WTC11 (cell line): ENCODE results near the gene PTGFR. TPM values are rescaled to one million over a fixed set of nuclear protein-coding genes. Genes with fewer than 3 reads are reported as not detected.

ENCODE experiments used
- ATAC-seq: fragments of 200-7000 bp; cut with Tn5 transposase; 2 replicates; pipeline ENCODE4 v1.10.0; 2021; ENCODE audit warnings: mild to moderate bottlenecking, moderate library complexity
- CTCF ChIA-PET: fragments of 300-600 bp; sonication (Branson Sonifier 250); formaldehyde crosslinking; loops from one replicate; lab custom pipeline; 2021; ENCODE audit warnings: antibody characterized with exemption; lab: Charles Lee
- POLR2A ChIA-PET: fragments of 350-600 bp; sonication (Branson Sonifier 250); formaldehyde crosslinking; loops from one replicate; lab custom pipeline; 2021; ENCODE audit warnings: antibody characterized with exemption; lab: Charles Lee
- DNase-seq: peaks from one replicate; pipeline ENCODE4 v3.0.0; 2021; ENCODE audit warnings: low spot score
- H3K27ac Mint-ChIP-seq: 2 replicates; pipeline ENCODE4 v1.8.0; 2021; ENCODE audit warnings: mixed read lengths
- H3K27me3 Mint-ChIP-seq: 2 replicates; pipeline ENCODE4 v1.8.0; 2021; ENCODE audit warnings: low read depth, mild to moderate bottlenecking, moderate library complexity, mixed read lengths
- H3K36me3 Mint-ChIP-seq: 2 replicates; pipeline ENCODE4 v1.8.0; 2021; ENCODE audit warnings: mixed read lengths
- H3K4me1 Mint-ChIP-seq: 2 replicates; pipeline ENCODE4 v1.8.0; 2022; ENCODE audit warnings: mixed read lengths
- H3K4me3 Mint-ChIP-seq: 2 replicates; pipeline ENCODE4 v1.8.0; 2021; ENCODE audit warnings: mild to moderate bottlenecking, moderate library complexity, mixed read lengths
- H3K9me3 Mint-ChIP-seq: 2 replicates; pipeline ENCODE4 v1.8.0; 2021; ENCODE audit warnings: mixed read lengths
- AR ChIP-seq: fragments of 250-450 bp; sonication (Bioruptor Pico); IDR thresholded peaks from 2 replicates; pipeline ENCODE4 v1.9.0; 2021; ENCODE audit warnings: mild to moderate bottlenecking
- ATF3 ChIP-seq: sonication (generic); formaldehyde crosslinking; conservative IDR thresholded peaks from 2 replicates; pipeline ENCODE4 v1.8.1; 2022; ENCODE audit warnings: mild to moderate bottlenecking, missing genetic modification reagents
- CREB1 ChIP-seq: sonication (generic); formaldehyde crosslinking; IDR thresholded peaks from 2 replicates; pipeline ENCODE4 v1.8.0; 2023; ENCODE audit warnings: mild to moderate bottlenecking, missing genetic modification reagents
- E2F5 ChIP-seq: sonication (generic); formaldehyde crosslinking; IDR thresholded peaks from 2 replicates; pipeline ENCODE4 v1.8.1; 2022; ENCODE audit warnings: mild to moderate bottlenecking, moderate library complexity, missing genetic modification reagents
- ETV6 ChIP-seq: sonication (generic); formaldehyde crosslinking; IDR thresholded peaks from 2 replicates; pipeline ENCODE4 v1.8.1; 2022; ENCODE audit warnings: mild to moderate bottlenecking, missing genetic modification reagents
- FOXJ3 ChIP-seq: sonication (generic); formaldehyde crosslinking; IDR thresholded peaks from 2 replicates; pipeline ENCODE4 v1.9.0; 2021; ENCODE audit warnings: missing genetic modification reagents, mild to moderate bottlenecking, borderline replicate concordance
- FOXP4 ChIP-seq: sonication (generic); formaldehyde crosslinking; IDR thresholded peaks from 2 replicates; pipeline ENCODE4 v1.8.0; 2022; ENCODE audit warnings: mild to moderate bottlenecking, missing genetic modification reagents
- GABPB1 ChIP-seq: sonication (generic); formaldehyde crosslinking; IDR thresholded peaks from 2 replicates; pipeline ENCODE4 v1.8.1; 2023; ENCODE audit warnings: mild to moderate bottlenecking, missing genetic modification reagents
- GTF2I ChIP-seq: fragments of 250-450 bp; sonication (Bioruptor Pico); conservative IDR thresholded peaks from 2 replicates; pipeline ENCODE4 v1.4.0; 2021; ENCODE audit warnings: mild to moderate bottlenecking
- JAZF1 ChIP-seq: fragments of 250-450 bp; sonication (Bioruptor Pico); IDR thresholded peaks from 2 replicates; pipeline ENCODE4 v1.9.0; 2021; ENCODE audit warnings: moderate library complexity, mild to moderate bottlenecking, inconsistent platforms
- MXD4 ChIP-seq: fragments of 250-450 bp; sonication (Bioruptor Pico); IDR thresholded peaks from 2 replicates; pipeline ENCODE4 v1.8.0; 2021; ENCODE audit warnings: mild to moderate bottlenecking, moderate library complexity, borderline replicate concordance
- NFATC4 ChIP-seq: fragments of 250-450 bp; sonication (Bioruptor Pico); IDR thresholded peaks from 2 replicates; pipeline ENCODE4 v1.9.0; 2021; ENCODE audit warnings: mild to moderate bottlenecking
- NFYB ChIP-seq: sonication (generic); formaldehyde crosslinking; conservative IDR thresholded peaks from 2 replicates; pipeline ENCODE4 v1.8.0; 2022; ENCODE audit warnings: low read depth, missing genetic modification reagents
- OVOL2 ChIP-seq: fragments of 250-450 bp; sonication (Bioruptor Pico); IDR thresholded peaks from 2 replicates; pipeline ENCODE4 v1.9.0; 2021; ENCODE audit warnings: mild to moderate bottlenecking, borderline replicate concordance
- PRDM15 ChIP-seq: sonication (generic); formaldehyde crosslinking; IDR thresholded peaks from 2 replicates; pipeline ENCODE4 v1.8.0; 2022; ENCODE audit warnings: missing genetic modification reagents
- SMAD4 ChIP-seq: sonication (generic); formaldehyde crosslinking; IDR thresholded peaks from 2 replicates; pipeline ENCODE4 v1.8.0; 2022; ENCODE audit warnings: mild to moderate bottlenecking, missing genetic modification reagents
- SP1 ChIP-seq: sonication (generic); formaldehyde crosslinking; conservative IDR thresholded peaks from 2 replicates; pipeline ENCODE4 v1.8.1; 2022; ENCODE audit warnings: missing genetic modification reagents
- STAT6 ChIP-seq: sonication (generic); formaldehyde crosslinking; conservative IDR thresholded peaks from 2 replicates; pipeline ENCODE4 v1.8.1; 2023; ENCODE audit warnings: mild to moderate bottlenecking, low read depth, missing genetic modification reagents, moderate library complexity
- USF2 ChIP-seq: sonication (generic); formaldehyde crosslinking; IDR thresholded peaks from 2 replicates; pipeline ENCODE4 v1.8.1; 2023; ENCODE audit warnings: mild to moderate bottlenecking, missing genetic modification reagents, moderate library complexity
- ZNF671 ChIP-seq: fragments of 250-450 bp; sonication (Bioruptor Pico); IDR thresholded peaks from 2 replicates; pipeline ENCODE4 v1.8.0; 2021; ENCODE audit warnings: mild to moderate bottlenecking
- total RNA-seq: library from RNA; stranded (reverse); gene quantifications from 3 replicates; pipeline ENCODE4 v1.2.3, GENCODE V29; 2021

The PTGFR gene
- total RNA-seq, 1 experiment from 2014 or later: 0.04 TPM

GRCh38 chr1:78465143-78465542 is 25.6 kb upstream of the PTGFR start:
- TF ChIP-seq E2F5 (CRISPR knock-in tag): no peak
- no peak for TF ChIP-seq ZNF671 (CRISPR knock-in tag)
- no peak for TF ChIP-seq ATF3 (CRISPR knock-in tag)
- no peak for TF ChIP-seq SMAD4 (CRISPR knock-in tag)
- TF ChIP-seq FOXJ3: no peak
- TF ChIP-seq OVOL2 (CRISPR knock-in tag): no peak
- no peak for TF ChIP-seq MXD4 (CRISPR knock-in tag)
- TF ChIP-seq FOXP4 (CRISPR knock-in tag): no peak
- TF ChIP-seq NFYB (CRISPR knock-in tag): no peak
- no peak for TF ChIP-seq ETV6
- no peak overlapping the region for H3K4me3 Mint-ChIP-seq
- no peaks in the 10 kb centered on the region for H3K4me1 Mint-ChIP-seq
- H3K27me3 Mint-ChIP-seq: no peaks in the 10 kb centered on the region; the same call in 1 of the 2 replicates
- no peak for ATAC-seq
- peaks cover 27% of the 10 kb centered on the region for H3K9me3 Mint-ChIP-seq
- no peak overlapping the region for H3K27ac Mint-ChIP-seq
- peaks cover 6% of the 10 kb centered on the region; the same call in 1 of the 2 replicates for H3K36me3 Mint-ChIP-seq
- CTCF ChIA-PET: no interaction called here
- POLR2A ChIA-PET: no interaction called here
- no peak for DNase-seq

- H3K9me3 Mint-ChIP-seq: no peaks in the 10 kb centered on the region
- POLR2A ChIA-PET: no interaction called here
- H3K4me3 Mint-ChIP-seq: no peak overlapping the region
- CTCF ChIA-PET: interaction anchor here (1.0 kb wide), 1 partner anchor 10 kb away, joined by 3 read pairs; no protein-coding TSS in a partner anchor
- DNase-seq (no peak), ATAC-seq (no peak)
- no peaks in the 10 kb centered on the region; the same call in 1 of the 2 replicates for H3K27me3 Mint-ChIP-seq
- no peaks in the 10 kb centered on the region for H3K4me1 Mint-ChIP-seq
- no peaks in the 10 kb centered on the region for H3K36me3 Mint-ChIP-seq
- TF ChIP-seq GABPB1: no peak
- no peak for TF ChIP-seq USF2 (CRISPR knock-in tag)
- TF ChIP-seq SP1: no peak
- no peak for TF ChIP-seq GTF2I (CRISPR knock-in tag)
- TF ChIP-seq ETV6: no peak
- TF ChIP-seq JAZF1 (CRISPR knock-in tag): no peak
- TF ChIP-seq SMAD4 (CRISPR knock-in tag): no peak
- TF ChIP-seq PRDM15: no peak
- no peak for TF ChIP-seq AR
- TF ChIP-seq CREB1 (CRISPR knock-in tag): no peak
- TF ChIP-seq STAT6 (CRISPR knock-in tag): no peak
- TF ChIP-seq NFATC4: no peak
- no peak overlapping the region for H3K27ac Mint-ChIP-seq
These were observed 22.3 kb upstream of the PTGFR start for GRCh38 chr1:78468521-78468920.
